ENCODE results near the gene INSIG1.

The INSIG1 gene

GRCh38 chr7:155303039-155303593 lies 5.4 kb downstream of the INSIG1 start:
- no peak for DNase-seq (ENCODE audit: low spot score)

GRCh38 chr7:155303897-155304296 lies 6.2 kb downstream of the INSIG1 start:
- no peak for DNase-seq (ENCODE audit: low spot score)

GRCh38 chr7:155305231-155305904 lies 7.7 kb downstream of the INSIG1 start:
- DNase-seq (ENCODE audit: low spot score), result no peak

- DNase-seq (ENCODE audit: low spot score), result no peak
Observed at GRCh38 chr7:155306673-155307470, 9.2 kb downstream of the INSIG1 start.

- no peak for DNase-seq (ENCODE audit: low spot score)
Observed at GRCh38 chr7:155308330-155309020, 10.8 kb downstream of the INSIG1 start.

- no peak for DNase-seq (ENCODE audit: low spot score)
Observed at GRCh38 chr7:155309021-155309338, 11.3 kb downstream of the INSIG1 start.

- no peak for DNase-seq (ENCODE audit: low spot score)
Observed at GRCh38 chr7:155310425-155311114, 12.9 kb downstream of the INSIG1 start.

- DNase-seq (ENCODE audit: low spot score), result no peak
Observed at GRCh38 chr7:155311826-155312537, 14.3 kb downstream of the INSIG1 start.

GRCh38 chr7:155312633-155313032 lies 15.0 kb downstream of the INSIG1 start:
- no peak for DNase-seq (ENCODE audit: low spot score)

- no peak for DNase-seq (ENCODE audit: low spot score)
Observed at GRCh38 chr7:155313096-155313495, 15.4 kb downstream of the INSIG1 start.

GRCh38 chr7:155315977-155316376 lies 18.3 kb downstream of the INSIG1 start:
- no peak for DNase-seq (ENCODE audit: low spot score)

GRCh38 chr7:155316427-155317113 lies 18.9 kb downstream of the INSIG1 start:
- no peak for DNase-seq (ENCODE audit: low spot score)

- no peak for DNase-seq (ENCODE audit: low spot score)
Observed at GRCh38 chr7:155317114-155317434, 19.4 kb downstream of the INSIG1 start.

- DNase-seq (ENCODE audit: low spot score), result no peak
Observed at GRCh38 chr7:155318245-155318644, 20.6 kb downstream of the INSIG1 start.

- no peak for DNase-seq (ENCODE audit: low spot score)
Observed at GRCh38 chr7:155322530-155322929, 24.9 kb downstream of the INSIG1 start.

- DNase-seq (ENCODE audit: low spot score), result no peak
Observed at GRCh38 chr7:155323001-155323638, 25.4 kb downstream of the INSIG1 start.

GRCh38 chr7:155324012-155324917 lies 26.6 kb downstream of the INSIG1 start:
- DNase-seq (ENCODE audit: low spot score), result no peak

- DNase-seq (ENCODE audit: low spot score), result no peak
Observed at GRCh38 chr7:155324918-155325235, 27.2 kb downstream of the INSIG1 start.

GRCh38 chr7:155326385-155326784 lies 28.7 kb downstream of the INSIG1 start:
- no peak for DNase-seq (ENCODE audit: low spot score)

All from AG08396 (cell line).